Ovary (tissue), 9 donors: ENCODE data around the gene FADS1. TPM values are rescaled to one million over a fixed set of nuclear protein-coding genes. Genes with fewer than 3 reads are reported as not detected.

Experiments used
- DNase-seq, 5 donors: peaks; one replicate each; pipeline ENCODE4 v3.0.0-alpha.2; 2019 to 2020
- H3K27ac ChIP-seq, 2 donors: fragments of 200-600 bp; one replicate each; pipeline versions ENCODE4 v1.5.1 to v1.8.0; 2019 to 2022
- H3K27me3 ChIP-seq: fragments of 200-600 bp; one replicate; pipeline ENCODE4 v1.8.0; 2022
- H3K36me3 ChIP-seq: fragments of 200-600 bp; sonication (generic); one replicate; pipeline ENCODE4 v1.5.1; 2019
- H3K4me1 ChIP-seq: one replicate; pipeline ENCODE4 v1.8.1; 2013; ENCODE audit warnings: mild to moderate bottlenecking, moderate library complexity; ENCODE audit not compliant: insufficient read depth
- H3K4me3 ChIP-seq: fragments of 200-600 bp; sonication (generic); one replicate; pipeline ENCODE4 v1.5.1; 2017
- H3K9me3 ChIP-seq, 2 donors: fragments of 200-600 bp in 1 of 2; sonication (generic) in 1 of 2; one replicate each; pipeline versions ENCODE4 v1.5.1 to v1.8.1; 2013 to 2019; ENCODE audit warnings: mild to moderate bottlenecking in 1 of 2, moderate library complexity in 1 of 2
- EP300 ChIP-seq: sonication (generic); formaldehyde crosslinking; IDR thresholded peaks from one replicate; pipeline ENCODE4 v1.6.1; 2017; ENCODE audit warnings: antibody characterized with exemption
- POLR2A ChIP-seq: fragments of 450-650 bp; IDR thresholded peaks from one replicate; pipeline ENCODE4 v1.6.1; 2017; ENCODE audit warnings: antibody characterized with exemption, mild to moderate bottlenecking, moderate library complexity
- WGBS, 3 donors: extraction: QIAGEN DNeasy Blood & Tissue Kit in 1 of 3; methylation state at CpG; one replicate each; pipeline versions ENCODE4 v1.1.5 to v1.1.7; 2013 to 2017; 5-methylcytosine and 5-hydroxymethylcytosine counted together
- intact Hi-C, 4 donors: fragments of 100-400 bp; cut with DNase I; formaldehyde crosslinking; loops; one replicate each; pipeline versions ENCODE4 v1.11.0 to v1.15.1; 2022 to 2023
- polyA plus RNA-seq, 2 donors: library from polyadenylated mRNA; stranded (reverse); fragments of 200-250 nt in 1 of 2; fragments of 350-450 nt in 1 of 2; fragmentation: Illumina TruSeq in 1 of 2; extraction: RNeasy Lipid Tissue Mini Kit (QIAGEN cat#74804) in 1 of 2; gene quantifications; one replicate each; pipeline ENCODE4 v1.2.3, GENCODE V29; 2013 to 2014
- total RNA-seq, 7 donors: library from RNA; depleted of rRNA in 2 of 7; stranded (reverse); fragments of >200 nt in 2 of 7; fragmentation: NEBNext Ultra II Directional in 3 of 7; extraction: Animal tissue kit (Norgen Biotek cat#: 25700) in 3 of 7; gene quantifications; one replicate each; pipeline versions ENCODE4 v1.1.0 to v1.2.4, GENCODE V29; 2016 to 2023
- TF ChIP-seq, protein P1 (sequence below), 3 donors: fragments of 450-650 bp in 2 of 3; fragments of 200-600 bp in 1 of 3; IDR thresholded peaks; one replicate each; pipeline versions ENCODE4 v1.5.1 to v1.8.0; 2016 to 2022; ENCODE audit warnings: antibody characterized with exemption in 3 of 3, mild to moderate bottlenecking in 1 of 3
- donor health status: DM: no; HTN: no; CAD: no; lungs with moderate emphysema.
- donor health status: DM: no; HTN: no; CAD: no.
- donor health status: Bipolar disorder and iron deficiency.
- donor health status: DM: yes; HTN: yes; CAD: no.
- donor health status: DM: no; HTN: no; CAD: no.
- donor health status: DM: yes; HTN: yes; CAD: no.

FADS1 gene
- total and polyA plus RNA-seq, 9 donors: 16.2 to 242 (median 45.3) TPM

DNA sequence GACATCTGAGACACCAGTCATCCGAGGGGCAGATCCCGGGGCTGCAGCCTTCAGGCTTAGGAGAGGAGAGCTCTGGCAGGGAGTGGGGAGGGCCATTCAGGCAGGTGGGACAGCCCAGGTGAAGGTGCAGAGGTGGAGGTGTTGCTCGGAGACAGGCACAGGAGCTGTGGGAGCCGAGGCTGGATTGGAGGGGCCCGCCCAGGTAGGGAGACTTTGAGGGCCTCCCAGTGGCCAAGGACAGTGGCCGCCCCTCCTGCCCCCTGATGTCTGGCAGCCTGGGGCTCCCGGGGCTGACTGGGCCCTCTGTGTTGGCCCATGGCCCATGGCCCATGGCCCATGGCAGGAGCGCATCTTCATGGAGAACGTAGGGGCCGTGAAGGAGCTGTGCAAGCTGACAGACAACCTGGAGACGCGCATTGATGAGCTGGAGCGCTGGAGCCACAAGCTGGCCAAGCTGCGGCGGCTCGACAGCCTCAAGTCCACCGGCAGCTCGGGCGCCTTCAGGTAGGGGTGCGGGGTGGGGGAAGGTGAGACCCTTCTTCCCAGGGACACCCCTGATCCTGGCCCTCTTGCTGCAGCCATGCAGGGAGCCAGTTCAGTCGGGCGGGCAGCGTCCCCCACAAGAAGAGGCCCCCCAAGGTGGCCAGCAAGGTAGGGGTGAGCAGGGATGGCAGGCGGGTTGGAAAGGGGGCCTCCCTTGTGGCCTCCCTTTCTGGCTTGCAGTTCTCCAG is 37.7 kb downstream of the FADS1 start:
- WGBS, 3 donors: 85 to 88% (median 87%) methylated on average over 24 of the region's 24 CpGs
- DNase-seq: peak in 1 of 5 donors; percentile 14
- H3K27ac ChIP-seq: no peak overlapping the region
- no peaks in the 10 kb centered on the region for H3K9me3 ChIP-seq
- H3K4me1 ChIP-seq: peaks cover 7% of the 10 kb centered on the region
- no peaks in the 10 kb centered on the region for H3K27me3 ChIP-seq
- no peaks in the 10 kb centered on the region for H3K36me3 ChIP-seq
- TF ChIP-seq EP300 (no peak), POLR2A (no peak)
- TF ChIP-seq, protein P1, sequence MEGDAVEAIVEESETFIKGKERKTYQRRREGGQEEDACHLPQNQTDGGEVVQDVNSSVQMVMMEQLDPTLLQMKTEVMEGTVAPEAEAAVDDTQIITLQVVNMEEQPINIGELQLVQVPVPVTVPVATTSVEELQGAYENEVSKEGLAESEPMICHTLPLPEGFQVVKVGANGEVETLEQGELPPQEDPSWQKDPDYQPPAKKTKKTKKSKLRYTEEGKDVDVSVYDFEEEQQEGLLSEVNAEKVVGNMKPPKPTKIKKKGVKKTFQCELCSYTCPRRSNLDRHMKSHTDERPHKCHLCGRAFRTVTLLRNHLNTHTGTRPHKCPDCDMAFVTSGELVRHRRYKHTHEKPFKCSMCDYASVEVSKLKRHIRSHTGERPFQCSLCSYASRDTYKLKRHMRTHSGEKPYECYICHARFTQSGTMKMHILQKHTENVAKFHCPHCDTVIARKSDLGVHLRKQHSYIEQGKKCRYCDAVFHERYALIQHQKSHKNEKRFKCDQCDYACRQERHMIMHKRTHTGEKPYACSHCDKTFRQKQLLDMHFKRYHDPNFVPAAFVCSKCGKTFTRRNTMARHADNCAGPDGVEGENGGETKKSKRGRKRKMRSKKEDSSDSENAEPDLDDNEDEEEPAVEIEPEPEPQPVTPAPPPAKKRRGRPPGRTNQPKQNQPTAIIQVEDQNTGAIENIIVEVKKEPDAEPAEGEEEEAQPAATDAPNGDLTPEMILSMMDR (IDR thresholded peaks at IDR 0.05): no peak
- H3K4me3 ChIP-seq: no peak overlapping the region
- intact Hi-C loops: no loop called here

DNA sequence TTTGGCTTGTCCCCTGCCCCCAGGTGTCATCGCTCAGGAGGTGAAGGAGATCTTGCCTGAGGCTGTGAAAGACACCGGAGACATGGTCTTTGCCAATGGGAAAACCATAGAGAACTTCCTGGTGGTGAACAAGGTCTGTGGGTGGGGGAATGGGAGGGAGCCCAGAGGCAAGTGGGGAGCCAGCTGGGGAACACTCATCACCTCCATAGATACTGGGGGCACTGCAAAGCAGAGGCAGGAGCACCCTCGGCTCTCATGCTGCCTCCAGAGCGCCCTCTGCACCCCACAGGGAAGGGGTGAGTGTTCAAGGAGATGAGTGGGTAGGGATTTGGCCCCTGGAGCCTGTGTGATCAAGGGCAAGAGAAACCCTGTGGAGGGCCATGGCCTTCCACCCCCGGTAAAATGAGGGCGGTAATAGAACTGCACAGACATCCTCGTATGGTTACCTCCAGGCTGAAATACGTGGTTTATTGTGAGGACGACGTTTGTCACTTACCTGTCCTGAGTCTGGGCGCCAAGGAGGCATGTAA is 38.4 kb downstream of the FADS1 start:
- H3K36me3 ChIP-seq: no peaks in the 10 kb centered on the region

DNA sequence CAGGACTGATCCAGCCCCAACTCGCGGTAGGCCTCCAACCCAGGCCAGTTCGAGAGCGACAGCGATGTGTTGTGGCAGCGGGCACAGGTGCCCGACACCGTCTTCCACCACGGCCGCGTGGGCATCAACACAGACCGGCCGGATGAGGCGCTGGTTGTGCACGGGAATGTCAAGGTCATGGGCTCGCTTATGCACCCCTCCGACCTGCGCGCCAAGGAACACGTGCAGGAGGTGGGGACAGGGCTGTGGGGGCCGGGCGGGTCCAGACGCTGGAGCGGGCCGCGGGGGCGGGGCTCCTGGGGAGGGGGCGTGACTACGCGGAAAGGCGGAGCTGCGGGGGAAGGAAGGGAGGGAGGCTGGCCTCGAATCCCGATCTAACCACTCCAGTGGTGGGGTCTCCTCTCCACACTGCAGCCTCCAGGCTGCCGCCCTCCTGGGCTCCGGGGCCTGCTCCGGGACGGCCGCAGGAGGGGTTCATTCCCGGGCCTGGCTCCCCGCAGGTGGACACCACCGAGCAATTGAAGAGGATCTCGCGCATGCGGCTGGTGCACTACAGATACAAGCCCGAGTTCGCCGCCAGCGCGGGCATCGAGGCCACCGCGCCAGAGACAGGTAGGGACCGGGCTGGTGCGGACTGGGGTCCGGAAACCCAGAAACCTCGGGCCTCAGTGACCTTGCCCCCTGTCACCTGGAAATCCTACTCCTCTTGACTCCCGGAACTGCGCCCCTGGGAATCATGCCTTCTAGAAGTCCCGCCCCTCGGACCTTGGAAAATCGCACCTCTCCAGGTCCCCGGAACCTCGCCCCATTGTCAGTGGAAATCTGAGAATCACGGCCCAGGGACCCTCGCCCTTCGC is 39.3 kb downstream of the FADS1 start:
- WGBS, 3 donors: 29 to 39% (median 34%) methylated on average over 57 to 67 of the region's 67 CpGs

More for the DNA sequence above, 38.4 kb downstream of the FADS1 start:
- intact Hi-C loops: no loop called here
- H3K27ac ChIP-seq: no peak overlapping the region
- H3K4me1 ChIP-seq: peaks cover 7% of the 10 kb centered on the region
- DNase-seq: no peak
- TF ChIP-seq EP300: no peak
- no peak for TF ChIP-seq POLR2A
- TF ChIP-seq, protein P1 (IDR thresholded peaks at IDR 0.05): no peak
- H3K27me3 ChIP-seq: no peaks in the 10 kb centered on the region
- 86 to 92% (median 89%) methylated on average over 11 of the region's 11 CpGs for WGBS, 3 donors
- H3K9me3 ChIP-seq: no peaks in the 10 kb centered on the region
- no peak overlapping the region for H3K4me3 ChIP-seq

More for the DNA sequence above, 39.3 kb downstream of the FADS1 start:
- peak; percentile 87 to 95 (median 92) for DNase-seq
- H3K9me3 ChIP-seq: no peaks in the 10 kb centered on the region
- no peaks in the 10 kb centered on the region for H3K36me3 ChIP-seq
- peaks cover 7% of the 10 kb centered on the region for H3K4me1 ChIP-seq
- intact Hi-C loops: loop anchor here in 1 of 4 donors (2.0 kb wide), 1 partner anchor 29 kb away; no protein-coding TSS in a partner anchor
- no peak overlapping the region for H3K4me3 ChIP-seq
- TF ChIP-seq, protein P1 (IDR thresholded peaks at IDR 0.05): no peak
- TF ChIP-seq POLR2A (no peak), EP300 (no peak)
- H3K27ac ChIP-seq: peak overlapping the region; percentile 9 to 64
- H3K27me3 ChIP-seq: no peaks in the 10 kb centered on the region
